Suprapubic skin (tissue), 4 donors: ENCODE measurements around the gene NAV3. TPM values are rescaled to one million over a fixed set of nuclear protein-coding genes. Genes with fewer than 3 reads are reported as not detected.

Experiments used
- DNase-seq, 2 donors: peaks; one replicate each; pipeline ENCODE4 v3.0.0-alpha.2; 2019; ENCODE audit warnings: low spot score in 2 of 2
- H3K27ac ChIP-seq: fragments of 200-600 bp; sonication (generic); one replicate; pipeline ENCODE4 v1.5.1; 2019
- H3K27me3 ChIP-seq: fragments of 200-600 bp; sonication (generic); one replicate; pipeline ENCODE4 v1.5.1; 2019
- H3K36me3 ChIP-seq: fragments of 200-600 bp; sonication (generic); one replicate; pipeline ENCODE4 v1.5.1; 2019
- H3K4me1 ChIP-seq: fragments of 200-600 bp; sonication (generic); one replicate; pipeline ENCODE4 v1.5.1; 2019
- H3K4me3 ChIP-seq: fragments of 200-600 bp; sonication (generic); one replicate; pipeline ENCODE4 v1.5.1; 2019; ENCODE audit warnings: mild to moderate bottlenecking
- H3K9me3 ChIP-seq: fragments of 200-600 bp; sonication (generic); one replicate; pipeline ENCODE4 v1.5.1; 2019
- EP300 ChIP-seq: sonication (generic); formaldehyde crosslinking; IDR thresholded peaks from one replicate; pipeline ENCODE4 v1.6.1; 2017; ENCODE audit warnings: antibody characterized with exemption
- POLR2A ChIP-seq, 2 donors: fragments of 450-650 bp; IDR thresholded peaks; one replicate each; pipeline ENCODE4 v1.6.1; 2017; ENCODE audit warnings: antibody characterized with exemption in 2 of 2, mild to moderate bottlenecking in 2 of 2, moderate library complexity in 2 of 2
- POLR2AphosphoS5 ChIP-seq, 3 donors: sonication (generic); formaldehyde crosslinking; IDR thresholded peaks; one replicate each; pipeline ENCODE4 v1.6.1; 2017; ENCODE audit warnings: antibody characterized with exemption in 3 of 3
- WGBS: methylation state at CpG from one replicate; pipeline ENCODE4 v1.1.5; 2018; 5-methylcytosine and 5-hydroxymethylcytosine counted together
- total RNA-seq, 4 donors: library from RNA; depleted of rRNA; stranded (reverse); fragments of >200 nt; gene quantifications; one replicate each; pipeline ENCODE4 v1.1.0, GENCODE V29; 2016
- TF ChIP-seq, protein P1 (sequence below), 2 donors: fragments of 200-600 bp in 1 of 2; fragments of 450-650 bp in 1 of 2; sonication (generic) in 1 of 2; IDR thresholded peaks; one replicate each; pipeline ENCODE4 v1.5.1; 2016 to 2019; ENCODE audit warnings: antibody characterized with exemption in 2 of 2, mild to moderate bottlenecking in 1 of 2, moderate library complexity in 1 of 2

NAV3 gene
- total RNA-seq, 4 donors from 2014 or later = 11.7 to 20.9 (median 15.7) TPM

DNA sequence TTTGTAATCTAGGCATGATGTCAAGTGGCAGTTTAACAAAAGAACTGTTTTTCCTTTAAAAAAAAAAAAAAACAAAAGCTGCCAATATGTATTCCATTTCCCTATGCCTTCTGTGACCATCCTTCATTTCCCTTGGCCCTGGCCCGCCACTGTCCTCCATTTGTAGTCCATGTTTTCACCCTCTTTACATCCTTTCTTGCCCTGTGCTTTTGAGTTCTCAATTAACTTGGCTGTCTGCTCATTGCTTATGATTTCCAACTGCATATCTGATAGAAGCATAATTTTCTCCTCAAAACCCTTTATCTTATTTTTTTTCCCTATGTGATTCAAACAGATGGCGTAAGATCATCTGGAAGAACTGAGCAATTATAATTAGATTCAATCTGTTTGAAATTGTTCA, 297.5 kb downstream of the NAV3 start:
- WGBS = 89% methylated on average over 2 of the region's 2 CpGs
- Histone ChIP-seq H3K27me3 (no peaks in the 10 kb centered on the region), H3K36me3 (no peaks in the 10 kb centered on the region), H3K9me3 (no peaks in the 10 kb centered on the region), H3K4me1 (no peaks in the 10 kb centered on the region), H3K4me3 (no peak overlapping the region), H3K27ac (no peak overlapping the region)
- TF ChIP-seq POLR2A (IDR thresholded peaks at IDR 0.05) (no peak), POLR2AphosphoS5 (IDR thresholded peaks at IDR 0.05) (no peak), EP300 (no peak)
- TF ChIP-seq, protein P1, sequence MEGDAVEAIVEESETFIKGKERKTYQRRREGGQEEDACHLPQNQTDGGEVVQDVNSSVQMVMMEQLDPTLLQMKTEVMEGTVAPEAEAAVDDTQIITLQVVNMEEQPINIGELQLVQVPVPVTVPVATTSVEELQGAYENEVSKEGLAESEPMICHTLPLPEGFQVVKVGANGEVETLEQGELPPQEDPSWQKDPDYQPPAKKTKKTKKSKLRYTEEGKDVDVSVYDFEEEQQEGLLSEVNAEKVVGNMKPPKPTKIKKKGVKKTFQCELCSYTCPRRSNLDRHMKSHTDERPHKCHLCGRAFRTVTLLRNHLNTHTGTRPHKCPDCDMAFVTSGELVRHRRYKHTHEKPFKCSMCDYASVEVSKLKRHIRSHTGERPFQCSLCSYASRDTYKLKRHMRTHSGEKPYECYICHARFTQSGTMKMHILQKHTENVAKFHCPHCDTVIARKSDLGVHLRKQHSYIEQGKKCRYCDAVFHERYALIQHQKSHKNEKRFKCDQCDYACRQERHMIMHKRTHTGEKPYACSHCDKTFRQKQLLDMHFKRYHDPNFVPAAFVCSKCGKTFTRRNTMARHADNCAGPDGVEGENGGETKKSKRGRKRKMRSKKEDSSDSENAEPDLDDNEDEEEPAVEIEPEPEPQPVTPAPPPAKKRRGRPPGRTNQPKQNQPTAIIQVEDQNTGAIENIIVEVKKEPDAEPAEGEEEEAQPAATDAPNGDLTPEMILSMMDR (IDR thresholded peaks at IDR 0.05) = no peak
- no peak for DNase-seq

DNA sequence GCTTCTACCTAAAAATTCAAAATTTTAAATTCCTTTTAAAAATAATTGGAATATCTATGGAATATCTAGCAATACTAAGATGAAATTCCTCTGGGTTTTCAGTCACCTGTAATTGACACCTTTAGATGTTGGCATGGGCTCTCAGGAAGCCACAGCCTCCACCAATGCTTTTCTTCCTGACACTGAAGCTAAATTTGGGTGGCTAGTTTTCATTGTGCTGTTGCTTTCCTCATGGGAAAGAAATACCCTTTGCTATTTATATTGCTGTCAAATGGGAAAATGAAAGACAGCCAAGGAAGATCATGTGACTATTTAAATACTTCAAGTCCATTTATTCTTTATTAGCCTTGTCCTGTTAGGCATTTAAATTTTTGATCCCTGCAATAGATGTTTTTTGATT, 313.0 kb downstream of the NAV3 start:
- no peaks in the 10 kb centered on the region for H3K9me3 ChIP-seq
- TF ChIP-seq, protein P1 (IDR thresholded peaks at IDR 0.05) = no peak
- TF ChIP-seq POLR2AphosphoS5 (IDR thresholded peaks at IDR 0.05) (no peak), EP300 (no peak), POLR2A (IDR thresholded peaks at IDR 0.05) (no peak)
- no peak overlapping the region for H3K27ac ChIP-seq
- no peaks in the 10 kb centered on the region for H3K36me3 ChIP-seq
- H3K4me3 ChIP-seq = no peak overlapping the region
- H3K4me1 ChIP-seq = no peaks in the 10 kb centered on the region
- no peak for DNase-seq
- H3K27me3 ChIP-seq = no peaks in the 10 kb centered on the region

- 47% methylated on average over 2 of the region's 2 CpGs for WGBS
- H3K4me1 ChIP-seq = no peaks in the 10 kb centered on the region
- no peak overlapping the region for H3K4me3 ChIP-seq
- no peak overlapping the region for H3K27ac ChIP-seq
- H3K27me3 ChIP-seq = no peaks in the 10 kb centered on the region
- no peak for DNase-seq
- no peaks in the 10 kb centered on the region for H3K9me3 ChIP-seq
- H3K36me3 ChIP-seq = no peaks in the 10 kb centered on the region
- TF ChIP-seq EP300 (no peak), POLR2AphosphoS5 (IDR thresholded peaks at IDR 0.05) (no peak), POLR2A (IDR thresholded peaks at IDR 0.05) (no peak)
- TF ChIP-seq, protein P1 (IDR thresholded peaks at IDR 0.05) = no peak
Measured at GRCh38 chr12:78145398-78145797, 314.7 kb downstream of the NAV3 start.

- no peak for TF ChIP-seq POLR2AphosphoS5 (IDR thresholded peaks at IDR 0.05)
- TF ChIP-seq POLR2A (IDR thresholded peaks at IDR 0.05) = no peak
- TF ChIP-seq, protein P1 (IDR thresholded peaks at IDR 0.05) = peak; percentile 38 to 59
- no peak for TF ChIP-seq EP300
- no peaks in the 10 kb centered on the region for H3K4me1 ChIP-seq
- DNase-seq = no peak
- H3K9me3 ChIP-seq = no peaks in the 10 kb centered on the region
- no peaks in the 10 kb centered on the region for H3K27me3 ChIP-seq
- H3K27ac ChIP-seq = no peak overlapping the region
- H3K4me3 ChIP-seq = no peak overlapping the region
- no peaks in the 10 kb centered on the region for H3K36me3 ChIP-seq
Measured at GRCh38 chr12:78146365-78146772, 315.7 kb downstream of the NAV3 start.

DNA sequence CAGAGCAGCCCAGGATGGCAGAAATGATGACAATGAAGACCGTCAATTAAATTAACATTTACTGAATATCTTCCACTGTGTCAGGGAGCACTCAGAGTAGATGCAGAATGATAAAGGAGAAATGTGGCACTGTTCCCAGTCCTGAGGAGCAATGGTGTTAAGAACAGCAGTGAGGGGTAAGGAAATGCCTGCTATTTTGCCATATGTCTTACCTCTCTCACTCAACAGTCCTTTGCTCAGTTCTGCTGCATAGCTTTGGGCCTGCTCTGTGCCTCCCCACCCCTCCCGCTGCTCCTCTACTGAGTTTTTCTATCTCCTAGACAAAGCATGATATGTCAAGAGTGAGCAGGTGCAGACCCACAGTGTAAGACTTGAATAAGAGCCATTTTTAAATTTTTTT, 318.8 kb downstream of the NAV3 start:
- no peaks in the 10 kb centered on the region for H3K36me3 ChIP-seq
- TF ChIP-seq, protein P1 (IDR thresholded peaks at IDR 0.05) = no peak
- no peak for TF ChIP-seq EP300
- no peak for TF ChIP-seq POLR2A (IDR thresholded peaks at IDR 0.05)
- no peak for TF ChIP-seq POLR2AphosphoS5 (IDR thresholded peaks at IDR 0.05)
- H3K4me1 ChIP-seq = no peaks in the 10 kb centered on the region
- no peak for DNase-seq
- 79% methylated on average over 2 of the region's 2 CpGs for WGBS
- no peak overlapping the region for H3K4me3 ChIP-seq
- H3K27me3 ChIP-seq = no peaks in the 10 kb centered on the region
- no peaks in the 10 kb centered on the region for H3K9me3 ChIP-seq
- no peak overlapping the region for H3K27ac ChIP-seq
